ENCODE data around the gene CLTB. TPM values are rescaled to one million over a fixed set of nuclear protein-coding genes. Genes with fewer than 3 reads are reported as not detected.
A peak's percentile ranks its signal among the peaks of the same experiment; 100 is the strongest.

The CLTB gene
- total and polyA plus RNA-seq, 10 of the 15 experiments (the other 5 are each of a cell fraction or from before 2014, with no cell fraction given) = 1.6 to 52.8 (median 36.9) TPM

GRCh38 chr5:176414704-176415103 lies 1.6 kb downstream of the CLTB start:
- POLR2A ChIA-PET = interaction anchor here (0.7 kb wide), 2 partner anchors 60 to 543 kb away, joined by 3 to 4 read pairs; no protein-coding TSS in a partner anchor

More at GRCh38 chr5:176414704-176415103, 1.6 kb downstream of the CLTB start:
- Histone ChIP-seq H3K9me3 (replicated peaks; ENCODE audit: control insufficient read depth, insufficient read depth, low read length) (no peaks in the 10 kb centered on the region), H3K4me3 (no peak overlapping the region), H2AFZ (ENCODE audit: control insufficient read depth, low read depth, low read length) (no peak overlapping the region), H3K27ac (ENCODE audit: control insufficient read depth, insufficient read depth) (no peak overlapping the region), H4K20me1 (ENCODE audit: control insufficient read depth, insufficient read depth) (no peaks in the 10 kb centered on the region), H3K9ac (ENCODE audit: control insufficient read depth, insufficient read depth, low read length) (no peak overlapping the region), H3K27me3 (replicated peaks in 1 of 2; ENCODE audit: control insufficient read depth in 2 of 2, insufficient read depth in 2 of 2, low read length in 1 of 2) (no peaks in the 10 kb centered on the region), H3K4me1 (ENCODE audit: control insufficient read depth, insufficient read depth, low read length) (peaks cover 19% of the 10 kb centered on the region), H3K79me2 (ENCODE audit: control insufficient read depth, insufficient read depth, low read length) (peaks cover 5% of the 10 kb centered on the region), H3K4me2 (ENCODE audit: control insufficient read depth, insufficient read depth) (peak overlapping the region; percentile 93), H3K36me3 (ENCODE audit: control insufficient read depth in 2 of 2, insufficient read depth in 2 of 2, low read length in 1 of 2) (no peaks in the 10 kb centered on the region; a peak in 1 of 4 replicates)
- DNase-seq (ENCODE audit: low read depth, low spot score) (no peak), FAIRE-seq (no peak), ATAC-seq (no peak)
- intact Hi-C loops (cut with micrococcal nuclease; ENCODE audit: unreplicated experiment) = loop anchor here (10.0 kb wide), 2 partner anchors 230 to 680 kb away; partner anchors contain the start of gene TSPAN17
- CTCF ChIA-PET = interaction anchor here (1.1 to 2.7 kb wide), 4 partner anchors 33 to 164 kb away, joined by 4 to 9 read pairs (median 6); partner anchors contain the start of gene FAF2
- TF ChIP-seq CEBPB (IDR thresholded peaks at IDR 0.05; ENCODE audit: borderline replicate concordance in 1 of 2, low read depth in 2 of 2, low read length in 2 of 2) (no peak), PKNOX1 (IDR thresholded peaks at IDR 0.05) (no peak), NR2C2 (IDR thresholded peaks at IDR 0.05; ENCODE audit: borderline replicate concordance, control insufficient read depth, insufficient read length, low read depth) (no peak), SIX5 (IDR thresholded peaks at IDR 0.05; ENCODE audit: low read depth, low read length, severe bottlenecking) (no peak), STAT3 (IDR thresholded peaks at IDR 0.05; ENCODE audit: low read depth, low read length) (no peak), MEF2B (IDR thresholded peaks at IDR 0.05; ENCODE audit: partially characterized antibody, poor library complexity, severe bottlenecking) (no peak), POLR2AphosphoS2 (IDR thresholded peaks at IDR 0.05; ENCODE audit: low read depth, low read length) (no peak), CHD2 (IDR thresholded peaks at IDR 0.05; ENCODE audit: borderline replicate concordance, low read depth, low read length) (no peak), ZNF592 (IDR thresholded peaks at IDR 0.05) (no peak), SPI1 (IDR thresholded peaks at IDR 0.05; ENCODE audit: borderline replicate concordance, insufficient read depth, low read depth, low read length) (no peak), IRF5 (IDR thresholded peaks at IDR 0.05; ENCODE audit: borderline replicate concordance) (no peak), PRDM15 (CRISPR knock-in tag; IDR thresholded peaks at IDR 0.05) (no peak), CREM (IDR thresholded peaks at IDR 0.05; ENCODE audit: low read depth) (no peak)
- TSS peak; percentile 51 for BruUV-seq (replicated peaks)
- in situ Hi-C loops (cut with MboI) = no loop called here
- SMC1A ChIA-PET (ENCODE audit: uncharacterized antibody, unreplicated experiment) = interaction anchor here (1.2 kb wide), 1 partner anchor 233 kb away, joined by 3 read pairs; the partner anchor contains the start of gene TSPAN17
- 56% methylated on average over 3 of the region's 3 CpGs for WGBS (ENCODE audit: insufficient coverage, insufficient replicate concordance, low lambda C conversion rate, missing lambda C conversion rate)
- RAD21 ChIA-PET (ENCODE audit: unreplicated experiment) = interaction anchor here (1.1 to 2.2 kb wide), 2 partner anchors 53 to 129 kb away, joined by 4 to 17 read pairs; partner anchors contain the start of gene KIAA1191

All from GM12878 (cell line).